GM13976 (cell line): ENCODE data around the gene STAC3.
A peak's percentile ranks its signal among the peaks of the same experiment; 100 is the strongest.

ENCODE experiments used
- DNase-seq: peaks from one replicate; pipeline ENCODE4 v3.0.0; 2012; ENCODE audit warnings: low spot score
- in situ Hi-C: fragments of 300-500 bp; cut with MboI; formaldehyde crosslinking; loops from one replicate; pipeline ENCODE4 v1.12.0; 2022; ENCODE audit warnings: low sequenced_read_pairs, mixed read lengths, inconsistent platforms; ENCODE audit not compliant: unreplicated experiment
- TF ChIP-seq, protein P1 (sequence below): IDR thresholded peaks from 2 replicates; pipeline ENCODE4 v1.5.1; 2012; ENCODE audit warnings: borderline replicate concordance, mild to moderate bottlenecking; ENCODE audit not compliant: insufficient read depth; ENCODE audit errors: extremely low read depth, missing control alignments, control extremely low read depth

The STAC3 gene

DNA sequence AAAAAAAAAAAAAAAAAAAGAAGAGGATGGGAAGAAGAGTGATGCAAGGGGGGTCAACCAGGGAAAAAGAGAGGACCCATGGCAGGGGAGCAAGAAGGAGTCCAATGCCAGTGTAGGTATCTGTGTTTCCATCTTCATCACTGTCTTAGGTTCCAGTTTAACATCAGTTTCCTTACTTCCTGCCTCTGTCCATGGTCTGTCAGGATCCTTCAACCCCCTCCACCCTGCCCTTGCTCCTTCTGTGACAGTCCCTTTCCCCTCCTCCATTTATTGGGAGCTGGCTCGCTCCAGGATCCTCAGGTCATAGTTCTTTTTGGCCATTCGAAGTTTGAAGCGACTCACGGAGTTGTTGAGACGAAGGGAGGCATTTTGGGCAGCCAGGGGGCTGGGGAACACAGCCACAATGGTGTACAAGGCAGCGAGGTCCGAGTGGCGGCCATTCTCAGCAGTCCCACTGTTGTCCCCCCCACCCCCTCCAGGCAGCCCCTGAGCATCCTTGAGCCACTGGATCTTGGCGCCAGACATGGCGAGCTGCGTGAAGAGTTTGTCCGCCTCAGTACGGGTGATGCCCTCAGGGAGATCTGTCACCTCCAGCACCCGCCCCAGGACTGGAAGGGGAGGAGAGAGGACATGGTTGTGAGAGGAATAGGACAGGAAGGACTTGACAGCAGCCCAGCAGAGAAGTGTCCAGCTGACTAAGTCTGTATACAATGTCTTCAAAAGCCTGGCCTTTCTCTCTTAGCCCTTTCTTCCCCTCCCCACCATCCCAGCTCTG lies 3.7 kb upstream of the STAC3 start:
- TF ChIP-seq, protein P1, sequence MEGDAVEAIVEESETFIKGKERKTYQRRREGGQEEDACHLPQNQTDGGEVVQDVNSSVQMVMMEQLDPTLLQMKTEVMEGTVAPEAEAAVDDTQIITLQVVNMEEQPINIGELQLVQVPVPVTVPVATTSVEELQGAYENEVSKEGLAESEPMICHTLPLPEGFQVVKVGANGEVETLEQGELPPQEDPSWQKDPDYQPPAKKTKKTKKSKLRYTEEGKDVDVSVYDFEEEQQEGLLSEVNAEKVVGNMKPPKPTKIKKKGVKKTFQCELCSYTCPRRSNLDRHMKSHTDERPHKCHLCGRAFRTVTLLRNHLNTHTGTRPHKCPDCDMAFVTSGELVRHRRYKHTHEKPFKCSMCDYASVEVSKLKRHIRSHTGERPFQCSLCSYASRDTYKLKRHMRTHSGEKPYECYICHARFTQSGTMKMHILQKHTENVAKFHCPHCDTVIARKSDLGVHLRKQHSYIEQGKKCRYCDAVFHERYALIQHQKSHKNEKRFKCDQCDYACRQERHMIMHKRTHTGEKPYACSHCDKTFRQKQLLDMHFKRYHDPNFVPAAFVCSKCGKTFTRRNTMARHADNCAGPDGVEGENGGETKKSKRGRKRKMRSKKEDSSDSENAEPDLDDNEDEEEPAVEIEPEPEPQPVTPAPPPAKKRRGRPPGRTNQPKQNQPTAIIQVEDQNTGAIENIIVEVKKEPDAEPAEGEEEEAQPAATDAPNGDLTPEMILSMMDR, result no peak
- in situ Hi-C loops, result no loop called here
- no peak for DNase-seq

DNA sequence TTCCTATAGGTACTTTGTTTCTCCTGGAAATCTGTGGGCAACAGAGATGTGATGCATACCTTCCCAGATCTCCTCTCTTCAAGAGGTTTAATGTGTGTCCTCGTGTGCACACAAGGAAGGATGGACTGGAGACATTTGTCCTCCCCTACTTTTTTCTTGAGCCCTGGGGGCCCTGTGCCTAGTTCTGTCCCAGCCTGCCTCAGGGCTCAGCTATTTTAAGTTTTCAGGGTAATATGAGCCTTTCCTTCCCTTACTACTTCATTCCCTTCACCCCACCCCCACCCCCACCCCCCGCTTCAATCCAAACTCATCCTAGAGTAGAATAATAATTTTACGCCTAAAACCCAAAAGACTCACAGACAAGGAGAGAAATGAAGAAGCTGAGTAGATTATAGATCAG lies 446 bp downstream of the STAC3 start:
- no peak for DNase-seq
- TF ChIP-seq, protein P1, result no peak
- in situ Hi-C loops, result no loop called here

GRCh38 chr12:57248934-57249742 lies 1.8 kb downstream of the STAC3 start:
- DNase-seq, result peak; percentile 60
- in situ Hi-C loops, result no loop called here
- TF ChIP-seq, protein P1, result no peak

GRCh38 chr12:57247041-57247440 lies 3.9 kb downstream of the STAC3 start:
- in situ Hi-C loops, result no loop called here
- DNase-seq, result no peak
- TF ChIP-seq, protein P1, result no peak

DNA sequence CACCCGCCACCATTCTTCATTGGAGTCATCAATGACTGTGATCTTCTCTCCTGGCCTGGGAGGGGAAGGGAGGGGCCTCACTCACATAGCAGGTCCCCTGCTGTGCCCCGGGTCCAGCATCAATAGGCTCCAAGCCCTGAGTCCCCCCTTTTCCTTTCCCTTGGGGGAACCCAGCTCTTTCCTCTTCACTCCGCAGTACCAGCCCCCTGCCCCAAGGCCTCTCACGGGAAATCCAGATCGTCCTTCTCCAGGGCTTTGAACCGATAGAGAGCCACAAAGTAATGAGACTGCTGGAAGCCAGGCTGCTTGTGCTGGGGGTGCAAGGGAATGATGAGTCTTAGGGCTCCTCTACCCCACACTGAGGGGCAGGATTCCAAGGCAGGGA lies 6.7 kb downstream of the STAC3 start:
- in situ Hi-C loops, result no loop called here
- DNase-seq, result no peak
- TF ChIP-seq, protein P1, result no peak

DNA sequence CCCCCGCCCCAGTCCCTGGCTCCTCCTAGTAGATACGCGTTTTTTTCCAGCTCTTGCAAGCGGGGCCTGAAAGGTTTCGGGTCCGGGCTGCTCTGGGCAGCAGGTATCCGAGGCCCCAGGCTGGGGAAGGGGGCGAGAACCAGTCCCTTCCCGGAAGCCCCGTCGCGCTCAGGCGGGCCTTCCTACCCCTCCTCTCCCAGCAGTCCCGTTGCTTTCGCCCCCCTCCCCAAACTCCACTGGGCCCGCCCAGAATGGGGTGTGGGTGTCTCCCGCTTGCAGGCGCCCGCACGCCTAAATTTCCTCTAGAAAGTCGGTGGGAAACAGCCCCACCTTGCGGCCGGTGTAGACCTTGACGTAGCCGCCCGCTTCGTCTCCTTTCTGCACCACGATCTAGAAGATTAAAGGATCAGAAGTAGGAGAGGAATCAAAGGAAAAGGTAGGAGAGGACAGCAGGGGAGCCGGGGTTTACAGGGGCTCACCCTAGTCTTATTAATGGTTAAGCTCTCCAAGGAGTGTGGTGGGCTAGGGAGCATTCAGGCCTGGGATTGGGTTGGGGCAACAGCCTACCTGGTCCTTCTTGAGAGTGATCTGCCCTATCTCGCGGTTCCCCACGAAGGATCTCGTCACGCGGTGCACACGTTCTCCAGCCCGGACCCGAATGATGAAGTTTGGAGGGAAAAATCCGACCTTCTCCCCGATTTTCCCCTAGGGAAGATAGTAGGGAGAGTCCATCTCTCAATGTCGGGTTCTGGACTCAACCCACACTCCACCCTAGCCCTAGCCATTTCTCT lies 7.3 kb downstream of the STAC3 start:
- DNase-seq, result peak; percentile 84
- TF ChIP-seq, protein P1, result peak; percentile 81
- in situ Hi-C loops, result no loop called here
